GM20431 (cell line): ENCODE data around the gene KCNJ1.

Experiments used
- in situ Hi-C: fragments of 300-500 bp; cut with MseI, MboI; formaldehyde crosslinking; loops from one replicate; pipeline ENCODE4 v1.15.0; 2020; ENCODE audit warnings: low sequenced_read_pairs; ENCODE audit not compliant: unreplicated experiment

Gene KCNJ1

DNA sequence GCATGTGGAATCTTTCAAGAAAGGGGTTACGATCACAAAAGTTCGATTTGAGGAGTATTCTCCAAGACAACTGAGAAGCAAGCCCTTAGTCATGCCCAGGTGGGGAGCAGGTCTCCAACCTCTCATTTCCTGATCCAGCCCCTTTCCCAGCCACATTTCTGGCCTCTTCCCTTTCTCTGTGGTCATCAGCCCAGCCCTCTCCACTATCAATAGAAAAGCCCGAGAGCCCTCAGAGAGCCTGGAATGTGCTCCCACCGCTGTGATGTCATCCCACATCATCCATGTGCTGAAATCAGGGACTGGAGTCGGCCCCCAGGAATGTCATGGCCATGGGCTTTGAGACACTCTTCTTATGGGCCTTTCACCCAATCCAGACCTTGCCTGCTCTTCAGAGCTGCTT lies 62.6 kb downstream of the KCNJ1 start:
- in situ Hi-C loops = no loop called here

GRCh38 chr11:128803449-128804245 lies 63.4 kb downstream of the KCNJ1 start:
- in situ Hi-C loops = no loop called here

GRCh38 chr11:128803011-128803410 lies 64.1 kb downstream of the KCNJ1 start:
- in situ Hi-C loops = no loop called here

GRCh38 chr11:128802358-128802981 lies 64.6 kb downstream of the KCNJ1 start:
- in situ Hi-C loops = no loop called here

GRCh38 chr11:128800871-128801417 lies 66.2 kb downstream of the KCNJ1 start:
- in situ Hi-C loops = no loop called here

GRCh38 chr11:128796270-128796669 lies 70.8 kb downstream of the KCNJ1 start:
- in situ Hi-C loops = no loop called here

- in situ Hi-C loops = no loop called here
These were observed 76.9 kb downstream of the KCNJ1 start for GRCh38 chr11:128790196-128790595.

GRCh38 chr11:128789497-128790150 lies 77.5 kb downstream of the KCNJ1 start:
- in situ Hi-C loops = no loop called here
